NCI-H2196 treated with DMSO at 0.1 percent for 48 hours (cell line): ENCODE results near the gene TM4SF1.
A peak's percentile ranks its signal among the peaks of the same experiment; 100 is the strongest.

Source experiments
- DNase-seq: peaks from one replicate; lab custom pipeline; 2025; ENCODE audit not compliant: unreplicated experiment; lab: John Stamatoyannopoulos, UW

Gene TM4SF1

DNA sequence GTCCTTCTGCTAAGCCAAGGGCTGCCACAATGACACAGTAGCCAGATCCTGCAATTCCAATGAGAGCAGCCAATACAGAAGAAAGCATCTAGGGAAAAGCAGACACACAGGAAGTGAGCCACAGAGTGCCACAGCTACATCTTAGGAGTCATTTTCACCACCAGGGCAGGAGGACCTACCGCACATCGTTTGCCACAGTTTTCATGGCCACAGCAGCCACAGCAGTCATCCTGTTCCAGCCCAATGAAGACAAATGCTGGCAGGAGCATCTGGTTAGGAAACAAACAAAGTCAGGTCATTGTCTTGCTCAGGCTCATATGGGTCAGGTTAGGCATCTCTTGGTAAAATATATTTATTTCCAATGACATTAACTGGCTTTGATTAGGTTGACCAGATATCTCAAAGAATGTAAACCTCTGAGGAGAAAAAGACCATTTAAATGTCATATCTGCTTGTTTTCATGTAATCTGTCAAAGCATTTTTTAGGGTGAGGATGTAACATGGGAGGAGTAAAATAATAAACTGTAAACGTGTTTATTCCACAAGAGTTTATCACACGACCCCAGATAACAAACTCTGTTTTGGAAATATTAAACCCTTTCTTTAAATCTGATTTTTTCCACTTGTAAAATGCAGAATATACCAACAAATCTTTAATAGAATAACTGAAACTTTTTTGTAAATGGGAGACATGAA, 1.8 kb downstream of the TM4SF1 start:
- DNase-seq: no peak

DNA sequence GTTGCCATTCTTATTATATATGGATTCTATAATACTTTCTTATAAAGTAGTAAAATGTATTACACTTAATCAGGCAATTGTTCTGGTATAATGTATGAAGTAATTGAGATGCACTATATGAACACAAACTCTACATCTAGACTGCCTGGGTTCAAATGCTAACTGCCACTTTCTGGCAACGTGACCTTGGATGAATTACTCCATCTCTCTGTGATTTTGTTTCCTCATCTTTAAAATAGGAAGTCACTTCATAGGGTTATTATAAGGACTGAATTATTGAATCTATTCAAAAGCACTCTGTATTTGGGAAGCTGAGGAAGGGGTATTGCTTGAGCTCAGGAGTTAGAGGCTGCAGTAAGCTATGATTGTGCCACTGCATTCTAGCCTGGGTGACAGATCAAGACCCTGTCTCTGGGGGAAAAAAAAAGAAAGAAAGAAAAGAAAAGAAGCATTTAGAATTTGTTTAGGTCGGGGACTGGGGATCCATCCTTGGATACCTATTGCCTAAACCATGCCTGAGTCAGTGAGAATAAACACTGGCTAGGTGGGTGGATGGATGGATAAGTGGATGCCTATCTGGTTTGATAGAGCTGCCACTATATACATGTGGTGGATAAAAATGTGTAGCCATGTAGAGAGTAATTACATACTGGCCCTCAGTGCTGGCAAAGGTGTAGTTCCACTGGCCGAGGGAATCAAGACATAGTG, 2.5 kb downstream of the TM4SF1 start:
- DNase-seq: no peak

DNA sequence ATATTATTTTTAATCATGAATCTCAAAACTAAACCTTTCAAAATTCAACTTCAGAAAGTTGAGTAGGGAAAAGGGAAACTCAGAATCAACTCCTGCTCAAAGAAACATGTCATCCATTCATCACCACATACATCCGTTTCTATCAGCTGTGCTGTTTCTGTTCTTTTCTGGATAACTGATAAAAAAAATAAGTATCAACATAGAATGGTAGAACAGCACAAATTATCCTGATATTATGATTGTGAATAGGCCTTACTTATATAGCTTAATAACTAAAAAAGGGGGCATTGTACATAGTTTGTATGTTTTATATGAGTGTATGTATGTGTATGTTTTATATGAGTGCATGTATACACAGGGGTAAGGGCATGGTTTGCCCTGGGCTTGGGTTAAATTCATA, 3.1 kb downstream of the TM4SF1 start:
- no peak for DNase-seq

DNA sequence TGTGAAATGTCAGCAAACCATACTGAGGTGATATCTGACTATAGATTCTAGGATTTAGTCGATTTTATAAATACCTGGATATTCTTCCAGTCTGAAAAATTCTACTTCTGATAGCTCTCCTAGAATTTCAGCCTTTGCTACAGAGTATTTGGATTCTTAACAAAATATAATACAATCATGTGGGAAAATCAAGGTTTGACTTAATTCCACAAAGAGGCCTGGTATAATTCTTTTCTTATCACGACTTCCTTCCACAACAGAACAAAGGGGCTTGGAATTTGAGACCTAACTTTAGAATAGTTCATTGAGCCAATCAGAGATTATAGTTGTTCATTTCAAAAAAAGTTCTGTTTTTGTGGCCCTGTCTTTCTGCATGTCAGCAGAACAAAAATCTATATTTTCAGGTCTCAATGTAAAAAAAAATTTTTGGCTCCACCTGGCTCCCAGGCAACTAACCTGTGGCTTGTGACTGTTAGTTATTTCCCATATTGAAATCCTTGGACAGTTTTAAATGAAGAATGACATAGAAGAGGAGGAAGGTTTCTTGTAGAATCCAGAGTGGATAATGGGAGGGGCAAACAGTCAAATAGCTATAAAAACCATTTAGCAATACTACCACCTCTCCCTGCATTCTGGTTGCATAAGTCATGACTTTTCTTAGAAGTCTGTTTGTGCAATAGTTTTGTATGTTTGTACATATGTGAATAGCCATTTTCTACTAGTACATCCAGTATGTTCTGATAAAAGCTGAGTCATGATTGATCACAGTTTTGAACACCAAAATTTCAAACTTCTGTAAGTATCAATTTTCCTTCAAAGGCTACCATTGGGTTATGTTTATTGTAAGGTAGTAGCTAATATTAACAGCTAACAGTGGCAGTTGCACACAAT, 4.0 kb downstream of the TM4SF1 start:
- DNase-seq: no peak

DNA sequence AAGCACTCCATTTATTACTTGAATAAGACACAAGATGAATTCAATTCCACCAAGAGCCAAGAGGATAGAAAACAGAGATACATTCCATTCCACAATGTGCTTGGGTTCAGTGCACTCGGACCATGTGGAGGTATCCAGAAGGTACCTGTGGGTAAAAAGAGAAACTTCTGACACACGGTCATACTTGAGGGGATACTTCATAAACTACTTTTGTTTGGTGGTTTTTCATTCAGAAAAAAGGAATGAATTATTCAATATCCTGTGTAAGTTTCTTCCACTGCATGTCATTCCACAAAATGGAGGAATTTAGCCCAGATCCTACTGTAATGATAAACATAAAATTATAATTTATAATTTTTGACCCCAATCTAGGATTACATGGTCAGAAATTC, 5.7 kb downstream of the TM4SF1 start:
- no peak for DNase-seq

DNA sequence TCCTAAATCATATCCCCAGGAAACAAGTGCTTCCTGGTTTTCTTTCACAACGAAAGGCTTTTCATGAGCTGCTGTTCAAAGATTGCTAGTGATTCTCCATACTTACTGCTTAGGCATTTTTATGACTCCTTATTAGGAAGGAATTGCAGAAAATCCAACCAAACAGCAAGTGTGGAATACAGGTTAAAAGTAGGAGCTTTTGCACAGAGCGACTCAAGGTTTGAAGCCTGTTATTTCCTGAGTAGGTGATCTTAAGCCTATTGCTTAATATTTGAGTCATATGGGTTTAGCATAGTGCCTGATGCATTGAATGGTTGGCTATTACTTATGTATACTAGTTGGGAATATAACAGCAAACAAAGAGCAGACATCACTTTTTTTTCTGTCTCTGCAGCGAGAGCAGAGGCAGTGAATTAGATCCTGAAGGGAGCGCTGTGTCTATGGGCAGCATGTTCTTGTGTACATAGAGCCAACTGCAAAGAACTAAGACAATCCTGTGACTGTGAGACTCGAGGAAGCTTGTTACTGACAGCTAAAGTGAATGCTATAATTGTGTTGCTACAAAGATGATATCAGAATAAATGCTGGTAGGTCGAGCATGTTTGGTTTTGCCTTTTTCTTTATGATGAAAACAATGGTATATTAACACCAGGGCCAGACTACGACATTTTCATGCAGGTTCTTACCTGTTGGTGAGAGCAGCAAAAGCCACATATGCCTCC, 6.3 kb downstream of the TM4SF1 start:
- no peak for DNase-seq

DNA sequence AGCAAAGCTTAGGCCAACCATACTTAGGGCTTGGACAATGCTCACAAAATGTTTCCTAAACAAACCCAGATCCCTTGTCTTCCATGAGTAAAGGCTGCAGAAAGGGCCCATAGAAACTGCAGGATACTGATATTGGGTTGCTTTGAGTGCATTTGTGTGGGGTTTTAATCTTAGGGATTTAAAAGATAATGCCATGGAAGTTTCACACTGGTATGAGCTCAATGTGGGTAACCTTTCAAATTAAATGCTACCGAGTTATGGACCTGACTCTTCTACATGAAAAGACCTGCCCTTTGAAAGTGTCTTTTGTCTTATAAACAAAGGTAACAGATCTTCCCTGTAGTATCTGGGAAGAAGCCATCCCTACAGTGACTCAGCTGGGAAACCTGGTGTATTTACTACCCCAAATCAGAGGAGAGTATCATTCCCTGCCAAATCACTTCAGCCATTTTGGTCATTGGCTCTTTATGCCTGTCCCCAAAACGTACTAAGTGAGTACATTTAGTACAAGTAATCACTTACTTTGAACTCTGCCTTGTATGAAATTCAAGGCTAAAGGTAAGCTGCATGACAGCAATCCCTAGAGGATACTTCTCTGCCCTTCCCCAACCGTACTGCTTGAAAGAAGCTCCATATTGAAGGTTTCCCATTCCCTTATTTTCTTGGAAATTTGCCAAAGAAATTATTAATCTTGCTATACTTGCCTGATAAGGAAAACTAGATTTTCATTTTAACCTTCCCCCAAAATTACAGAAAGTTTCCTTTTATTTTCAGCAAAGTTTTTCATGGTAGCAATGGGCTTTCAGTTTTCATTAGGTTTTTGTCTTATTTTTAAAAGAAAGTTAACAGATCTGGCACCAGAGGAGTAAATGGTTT, 7.2 kb downstream of the TM4SF1 start:
- DNase-seq: no peak

DNA sequence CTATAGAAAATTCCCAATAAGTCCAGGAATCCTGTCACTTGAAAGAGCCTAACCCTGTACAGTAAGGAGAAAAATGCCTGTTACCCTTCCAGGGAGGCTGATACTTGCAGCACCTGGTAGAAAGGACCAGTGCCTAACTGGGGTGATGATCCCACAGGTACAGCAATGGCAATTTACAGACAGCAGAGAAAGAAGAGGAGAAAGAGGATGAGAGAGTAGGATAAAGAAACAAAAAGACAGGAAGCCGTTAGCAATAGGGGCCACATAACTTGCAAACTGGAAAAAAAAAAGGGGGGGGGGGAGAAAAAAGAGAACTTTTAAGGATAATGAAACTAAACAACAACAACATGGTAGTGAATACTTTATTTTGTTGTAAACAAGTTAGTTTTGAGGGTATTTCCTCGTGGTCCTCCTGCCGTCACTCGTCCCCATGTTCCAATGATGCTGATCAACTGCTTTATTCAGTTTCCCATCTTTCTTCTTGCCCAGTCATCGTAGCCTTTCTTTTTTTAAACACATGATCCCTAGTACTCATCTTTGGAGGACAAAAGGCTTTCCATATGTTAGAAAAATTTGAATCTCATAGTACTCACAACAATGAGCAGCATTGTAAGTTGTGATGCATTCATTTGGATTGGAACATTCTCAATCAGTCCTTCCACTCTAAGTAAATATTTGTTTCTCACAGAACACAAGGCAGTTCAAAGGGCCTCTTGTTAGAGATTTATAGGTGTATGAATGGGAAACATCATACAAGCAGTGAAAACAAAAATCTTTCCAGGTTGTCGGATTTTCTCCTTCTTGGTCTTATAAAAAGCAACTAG, 8.6 kb downstream of the TM4SF1 start:
- peak; percentile 40 for DNase-seq

DNA sequence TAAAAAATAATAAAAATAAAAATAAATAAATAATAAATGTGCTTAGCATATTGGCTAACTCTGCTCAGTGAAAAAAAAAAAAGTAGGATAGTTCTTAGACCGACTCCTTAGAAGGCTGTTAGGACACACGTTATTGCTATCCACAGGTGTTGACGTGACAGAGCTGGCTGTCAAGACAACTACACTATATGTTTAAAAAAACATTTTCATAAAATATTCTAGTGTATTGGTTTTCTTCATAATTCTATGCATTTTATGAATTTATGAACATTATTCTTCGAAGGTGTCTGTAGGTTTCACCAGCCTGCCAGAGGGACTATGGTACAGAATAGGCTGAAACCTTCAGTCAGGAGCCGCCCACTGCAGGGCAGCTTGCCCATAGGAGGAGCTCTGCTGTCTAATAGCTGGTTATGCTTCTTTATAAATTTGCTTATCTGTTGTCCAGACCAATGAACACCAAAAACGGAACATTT, 9.2 kb downstream of the TM4SF1 start:
- no peak for DNase-seq

DNA sequence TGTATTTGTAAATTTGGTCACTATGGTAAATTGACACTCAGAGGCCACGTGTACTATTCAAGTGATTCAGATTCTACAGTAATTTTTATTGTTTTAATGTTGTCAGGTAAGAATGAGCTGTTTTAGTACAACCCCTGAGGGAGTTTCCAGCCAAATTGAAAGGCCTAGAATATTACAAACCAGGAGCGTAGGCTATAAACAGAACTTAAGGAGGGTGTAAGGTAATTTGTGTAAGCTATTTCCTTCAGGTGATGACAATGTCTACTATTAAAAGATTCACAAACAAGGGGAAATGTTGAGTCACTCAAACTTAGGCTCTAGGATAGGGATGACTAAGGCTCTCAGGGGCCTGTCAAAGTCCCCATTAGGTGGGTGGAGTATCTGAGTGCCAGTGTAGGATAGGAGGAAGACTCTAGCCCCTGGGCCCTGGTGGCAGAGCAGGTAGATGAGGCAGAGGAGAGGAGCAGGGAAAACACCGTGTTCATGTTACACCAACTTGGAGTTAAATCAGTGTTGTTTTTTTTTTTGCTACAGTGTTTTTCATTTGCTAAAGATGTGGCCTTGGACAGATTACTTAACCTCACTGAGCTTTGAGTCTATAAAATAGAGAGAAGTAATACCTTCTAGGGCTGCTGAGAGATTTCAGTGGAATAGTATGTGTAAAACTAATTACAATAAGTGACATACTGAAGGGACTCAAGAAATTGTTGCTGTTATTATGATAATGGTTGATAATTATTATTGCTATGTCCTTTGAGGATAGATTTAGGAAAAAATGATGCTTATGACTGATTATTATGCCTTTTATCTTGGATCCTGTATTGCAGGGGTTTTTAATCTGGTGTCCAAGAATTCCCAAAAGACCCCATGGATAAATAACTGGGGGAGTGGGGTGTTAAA, 10.3 kb downstream of the TM4SF1 start:
- DNase-seq: no peak

DNA sequence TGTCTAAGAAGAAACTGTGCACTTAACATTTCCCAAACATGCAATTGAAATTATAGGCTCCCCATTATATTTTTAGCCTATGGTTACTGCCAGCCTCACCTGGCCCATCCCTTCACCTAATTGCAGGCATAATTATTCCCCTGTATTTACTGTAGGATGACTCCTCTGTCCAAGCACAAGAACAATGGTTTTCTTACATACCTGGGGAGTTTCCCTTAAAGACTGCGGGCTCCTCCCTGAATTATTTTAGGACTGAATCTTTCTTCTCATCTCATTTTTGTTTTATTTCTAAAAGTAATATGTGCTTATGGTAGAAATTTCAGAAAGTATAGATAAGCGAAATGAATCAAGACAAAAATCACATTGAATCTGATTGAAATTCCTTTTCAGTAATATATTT, 11.4 kb downstream of the TM4SF1 start:
- no peak for DNase-seq

DNA sequence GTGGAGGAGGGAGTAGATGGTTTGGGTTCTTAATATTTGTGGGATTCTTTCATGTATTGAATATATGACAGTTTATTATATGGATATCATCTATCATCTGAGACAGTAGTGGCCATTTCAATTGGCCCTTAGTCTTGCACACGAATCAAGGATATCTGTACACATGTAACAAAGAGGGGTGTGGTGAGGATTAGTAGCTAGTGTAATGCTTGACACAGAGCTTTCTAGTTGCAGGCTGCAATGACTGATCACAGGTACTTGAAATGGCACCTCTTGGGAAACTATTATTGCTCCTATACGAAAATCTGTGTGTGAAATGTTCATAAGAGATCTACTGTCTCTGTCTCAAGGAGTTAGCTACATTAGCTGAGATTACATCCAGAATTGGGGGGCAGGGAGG, 12.8 kb downstream of the TM4SF1 start:
- no peak for DNase-seq

DNA sequence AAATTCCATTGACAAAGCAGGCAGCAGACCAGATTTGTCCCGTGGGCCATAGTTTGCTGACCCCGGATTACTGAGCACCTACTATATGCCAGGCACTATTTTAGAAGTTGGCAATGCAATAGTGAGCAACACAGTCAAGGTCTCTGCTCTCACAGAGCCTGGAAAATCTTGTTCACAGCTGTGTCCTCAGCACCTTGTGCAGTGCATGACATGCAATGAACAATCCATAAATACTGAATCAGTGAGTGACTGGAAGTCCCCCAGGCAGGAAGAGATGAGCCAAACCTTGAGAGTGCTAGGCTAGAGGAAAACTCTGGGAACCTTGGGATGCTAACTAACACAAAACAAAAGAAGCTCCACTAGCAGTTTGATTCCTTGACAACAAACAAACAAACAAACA, 14.4 kb downstream of the TM4SF1 start:
- no peak for DNase-seq

DNA sequence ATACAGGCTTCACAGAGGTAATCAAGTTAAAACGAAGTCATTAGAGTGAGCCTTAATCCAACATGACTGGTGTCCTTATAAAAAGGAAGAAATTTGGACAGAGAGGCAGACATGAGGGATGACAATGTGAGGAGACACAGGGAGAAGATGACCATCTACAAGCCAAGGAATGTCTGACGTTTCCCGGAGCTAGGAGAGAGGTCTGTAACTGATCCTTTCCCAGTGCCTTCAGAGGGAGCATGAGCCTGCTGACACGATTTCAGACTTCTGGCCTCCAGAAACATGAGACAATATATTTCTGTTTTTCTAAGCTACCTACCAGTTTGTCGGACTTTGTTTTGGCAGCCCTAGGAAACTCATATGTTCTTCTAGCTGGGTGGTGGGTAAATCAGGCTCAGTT, 15.1 kb downstream of the TM4SF1 start:
- no peak for DNase-seq

DNA sequence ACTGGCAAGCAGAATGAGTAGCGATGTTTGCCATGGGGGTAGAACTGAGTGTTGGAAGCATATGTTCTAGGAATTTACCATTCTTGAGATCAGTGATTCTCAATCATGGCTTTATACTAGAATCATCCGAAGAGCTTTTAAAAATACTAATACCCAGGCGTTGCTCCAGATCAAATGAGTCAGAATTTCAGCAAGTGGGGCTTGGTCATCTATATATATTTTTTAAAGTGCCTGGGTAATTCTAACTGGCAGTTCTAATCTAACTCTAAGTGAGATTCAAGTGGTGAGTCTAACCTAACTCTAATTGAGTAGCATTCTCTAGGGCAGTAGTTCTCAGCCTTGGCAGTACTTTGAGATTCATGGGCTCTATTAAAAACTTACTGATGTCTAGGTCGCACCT, 20.8 kb downstream of the TM4SF1 start:
- no peak for DNase-seq

DNA sequence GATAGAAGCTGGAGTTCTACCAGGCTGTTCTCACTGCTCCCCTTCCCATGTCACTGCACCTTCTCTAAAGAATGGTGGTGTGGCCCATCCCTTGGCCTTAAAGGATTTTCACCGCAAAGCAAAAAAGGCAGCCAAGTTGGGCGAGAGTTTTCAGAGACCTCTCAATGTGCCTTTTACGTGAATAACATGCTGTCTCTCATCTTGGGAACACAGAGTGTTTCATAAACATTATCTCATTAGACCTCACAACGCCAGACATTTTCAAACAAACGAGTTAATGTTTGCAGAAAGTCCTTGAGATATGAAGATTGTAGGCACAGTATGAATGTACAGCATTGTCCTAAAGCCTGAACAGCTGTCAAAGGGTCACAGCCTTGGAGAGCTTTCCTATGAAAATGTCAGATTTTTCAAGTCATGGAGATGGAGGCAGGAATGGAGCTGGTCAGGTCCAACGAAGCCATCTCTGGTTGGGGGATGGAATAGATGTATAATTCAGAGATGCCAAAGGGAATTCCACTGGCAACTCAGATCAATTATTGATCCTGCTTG, 21.3 kb downstream of the TM4SF1 start:
- DNase-seq: no peak

DNA sequence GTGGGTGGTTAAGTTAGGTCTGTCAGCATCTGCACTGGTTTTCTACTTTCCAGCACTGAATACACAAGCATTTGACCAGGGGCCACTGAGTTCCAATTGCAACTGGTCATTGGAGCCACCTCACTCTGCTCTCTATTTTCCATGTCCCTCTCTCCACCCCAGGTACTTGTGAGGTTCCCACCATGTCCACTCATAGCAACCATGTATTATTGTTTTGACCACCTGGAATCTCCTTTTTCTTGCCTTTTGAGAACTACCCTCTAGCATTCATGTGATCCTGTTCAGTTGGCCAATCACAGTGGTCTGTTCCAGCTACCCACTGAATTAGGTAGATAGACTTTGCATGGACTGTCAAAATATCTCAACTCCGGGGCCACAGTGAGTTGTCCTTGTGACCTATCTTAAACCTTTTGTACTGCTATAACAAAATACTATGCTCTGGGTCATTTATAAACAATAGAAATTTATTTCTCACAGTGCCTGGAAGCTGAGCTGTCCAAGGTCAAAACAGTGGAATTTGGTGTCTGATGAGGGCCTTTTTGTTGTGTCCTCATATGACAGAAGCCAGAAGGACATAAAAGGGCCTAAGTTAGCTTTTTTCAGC, 23.8 kb downstream of the TM4SF1 start:
- no peak for DNase-seq

DNA sequence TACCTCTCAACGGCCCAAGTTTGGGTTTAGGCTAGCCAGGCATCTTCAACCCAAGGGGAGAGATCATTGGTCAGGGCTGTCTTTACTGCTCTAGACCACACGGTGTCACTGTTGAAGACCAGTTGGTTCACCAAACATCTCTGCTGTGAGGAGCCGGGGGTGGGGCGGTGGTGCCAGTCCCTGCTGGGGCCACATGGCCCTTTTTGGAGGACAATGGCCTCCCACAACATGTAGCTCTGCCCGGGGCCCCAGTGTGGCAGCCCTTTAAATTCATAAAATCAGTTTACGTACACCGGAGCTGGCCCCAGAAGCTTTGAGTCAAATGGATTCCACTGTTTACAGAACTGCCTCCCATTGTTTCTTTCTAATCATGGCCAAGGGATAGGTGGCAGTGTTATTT, 24.9 kb downstream of the TM4SF1 start:
- DNase-seq: peak; percentile 38
